HG03097 (cell line): ENCODE results near the gene ZNF91.
"Not testable (repeated sequence)": the region's sequence is repeated elsewhere in the genome, so short reads cannot be mapped to it uniquely, and the experiment has no call there.

Experiments used
- ATAC-seq: cut with Tn5 transposase; IDR thresholded peaks from one replicate; pipeline ENCODE4 v1.9.1; 2021; ENCODE audit not compliant: unreplicated experiment, low FRiP score

The ZNF91 gene

GRCh38 chr19:23321403-23321802 is 73.9 kb downstream of the ZNF91 start:
- ATAC-seq = not testable (repeated sequence)

- not testable (repeated sequence) for ATAC-seq
Measured at GRCh38 chr19:23319571-23319970, 75.7 kb downstream of the ZNF91 start.

GRCh38 chr19:23318941-23319340 is 76.3 kb downstream of the ZNF91 start:
- ATAC-seq = not testable (repeated sequence)

- no peak for ATAC-seq
Measured at GRCh38 chr19:23318143-23318542, 77.1 kb downstream of the ZNF91 start.

GRCh38 chr19:23315286-23315685 is 80.0 kb downstream of the ZNF91 start:
- ATAC-seq = no peak

- ATAC-seq = no peak
Measured at GRCh38 chr19:23314505-23315251, 80.6 kb downstream of the ZNF91 start.

- ATAC-seq = no peak
Measured at GRCh38 chr19:23313196-23313595, 82.1 kb downstream of the ZNF91 start.

- ATAC-seq = no peak
Measured at GRCh38 chr19:23312515-23312914, 82.8 kb downstream of the ZNF91 start.

- ATAC-seq = no peak
Measured at GRCh38 chr19:23311551-23311950, 83.7 kb downstream of the ZNF91 start.

- no peak for ATAC-seq
Measured at GRCh38 chr19:23310729-23311211, 84.5 kb downstream of the ZNF91 start.

GRCh38 chr19:23309926-23310325 is 85.3 kb downstream of the ZNF91 start:
- no peak for ATAC-seq

GRCh38 chr19:23305555-23305954 is 89.7 kb downstream of the ZNF91 start:
- ATAC-seq = no peak

- no peak for ATAC-seq
Measured at GRCh38 chr19:23304238-23304637, 91.0 kb downstream of the ZNF91 start.

- no peak for ATAC-seq
Measured at GRCh38 chr19:23294141-23294540, 101.1 kb downstream of the ZNF91 start.

- ATAC-seq = not testable (repeated sequence)
Measured at GRCh38 chr19:23289966-23290365, 105.3 kb downstream of the ZNF91 start.
